Colonic mucosa (tissue), 4 donors: Measurements from ENCODE around the gene TMEM186. TPM values are rescaled to one million over a fixed set of nuclear protein-coding genes. Genes with fewer than 3 reads are reported as not detected.
"Not testable (repeated sequence)": the region's sequence is repeated elsewhere in the genome, so short reads cannot be mapped to it uniquely, and the experiment has no call there.

Experiments
- DNase-seq: peaks from one replicate; pipeline ENCODE4 v3.0.0-alpha.2; 2020
- H3K27ac ChIP-seq: fragments of 200-600 bp; one replicate; pipeline ENCODE4 v1.8.0; 2021
- H3K27me3 ChIP-seq: fragments of 200-600 bp; one replicate; pipeline ENCODE4 v1.8.0; 2021
- H3K36me3 ChIP-seq: fragments of 200-600 bp; one replicate; pipeline ENCODE4 v1.8.0; 2021
- H3K4me1 ChIP-seq: fragments of 200-600 bp; one replicate; pipeline ENCODE4 v1.8.0; 2021; ENCODE audit warnings: mild to moderate bottlenecking
- H3K4me3 ChIP-seq: fragments of 200-600 bp; one replicate; pipeline ENCODE4 v1.8.0; 2021
- H3K9ac ChIP-seq, 2 donors: one replicate each; pipeline ENCODE4 v1.7.0; 2013; ENCODE audit warnings: control low read depth in 2 of 2, low read depth in 2 of 2, low read length in 2 of 2
- H3K9me3 ChIP-seq: fragments of 200-600 bp; one replicate; pipeline ENCODE4 v1.8.0; 2021
- intact Hi-C: fragments of 100-400 bp; cut with DNase I; formaldehyde crosslinking; loops from one replicate; pipeline ENCODE4 v1.14.1; 2022
- total RNA-seq, 2 donors: library from RNA; stranded (reverse); fragmentation: NEBNext Ultra II Directional in 1 of 2; extraction: Animal tissue kit (Norgen Biotek cat#: 25700) in 1 of 2; gene quantifications; one replicate each; pipeline ENCODE4 v1.2.1, GENCODE V29; 2021
- TF ChIP-seq, protein P1 (sequence below): fragments of 200-600 bp; IDR thresholded peaks from one replicate; pipeline ENCODE4 v1.8.0; 2022; ENCODE audit warnings: antibody characterized with exemption, mild to moderate bottlenecking
- donor health status: healthy.
- donor health status: DM: no; HTN: no; CAD: no.
- donor health status: DM: no; HTN: no; CAD: no.

Gene TMEM186
- total RNA-seq, 2 donors from 2014 or later: 11.9 to 20.3 TPM

DNA sequence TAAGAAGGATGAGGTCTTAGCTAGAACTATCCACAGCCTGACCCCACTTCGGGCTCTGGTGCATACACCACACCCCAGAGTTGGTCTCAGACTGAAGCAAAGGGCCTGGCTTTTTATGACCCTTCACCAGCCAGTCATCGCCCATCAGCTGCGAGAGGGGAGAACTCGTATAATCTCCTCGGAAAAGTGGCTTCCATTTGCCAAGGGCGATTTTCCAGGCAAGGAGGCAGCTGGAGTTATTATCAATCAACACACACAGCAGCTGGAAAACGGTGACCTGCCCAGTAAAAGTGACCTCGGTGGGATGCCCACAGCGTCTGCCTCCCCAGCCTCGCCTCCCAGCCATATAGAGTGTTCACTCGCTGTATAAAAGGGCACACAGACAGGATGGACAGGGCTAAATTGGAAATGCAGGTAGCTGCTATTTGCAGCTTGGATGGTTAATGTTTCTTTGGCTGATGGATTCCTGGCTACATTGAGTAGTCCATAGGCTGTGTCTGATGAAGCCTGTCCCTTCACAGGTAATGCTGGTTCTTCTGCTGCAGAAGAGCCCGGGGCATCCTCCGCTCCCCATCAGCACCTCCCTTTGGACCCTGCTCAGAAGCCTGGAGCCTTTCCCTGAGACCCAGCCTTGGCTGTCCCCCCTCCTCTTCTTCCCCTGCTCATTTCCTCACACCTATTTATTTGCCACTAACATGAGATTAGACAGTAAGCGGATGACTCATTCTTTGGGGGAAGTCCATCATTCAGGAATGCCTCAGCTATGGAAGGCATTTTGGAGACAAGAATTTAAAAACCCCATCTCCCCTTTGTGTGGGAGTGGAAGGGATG, 45.7 kb downstream of the TMEM186 start:
- DNase-seq: no peak
- Histone ChIP-seq H3K27me3 (no peaks in the 10 kb centered on the region), H3K9ac (no peak overlapping the region), H3K4me1 (no peaks in the 10 kb centered on the region), H3K27ac (no peak overlapping the region), H3K36me3 (no peaks in the 10 kb centered on the region), H3K9me3 (no peaks in the 10 kb centered on the region), H3K4me3 (no peak overlapping the region)
- TF ChIP-seq, protein P1, sequence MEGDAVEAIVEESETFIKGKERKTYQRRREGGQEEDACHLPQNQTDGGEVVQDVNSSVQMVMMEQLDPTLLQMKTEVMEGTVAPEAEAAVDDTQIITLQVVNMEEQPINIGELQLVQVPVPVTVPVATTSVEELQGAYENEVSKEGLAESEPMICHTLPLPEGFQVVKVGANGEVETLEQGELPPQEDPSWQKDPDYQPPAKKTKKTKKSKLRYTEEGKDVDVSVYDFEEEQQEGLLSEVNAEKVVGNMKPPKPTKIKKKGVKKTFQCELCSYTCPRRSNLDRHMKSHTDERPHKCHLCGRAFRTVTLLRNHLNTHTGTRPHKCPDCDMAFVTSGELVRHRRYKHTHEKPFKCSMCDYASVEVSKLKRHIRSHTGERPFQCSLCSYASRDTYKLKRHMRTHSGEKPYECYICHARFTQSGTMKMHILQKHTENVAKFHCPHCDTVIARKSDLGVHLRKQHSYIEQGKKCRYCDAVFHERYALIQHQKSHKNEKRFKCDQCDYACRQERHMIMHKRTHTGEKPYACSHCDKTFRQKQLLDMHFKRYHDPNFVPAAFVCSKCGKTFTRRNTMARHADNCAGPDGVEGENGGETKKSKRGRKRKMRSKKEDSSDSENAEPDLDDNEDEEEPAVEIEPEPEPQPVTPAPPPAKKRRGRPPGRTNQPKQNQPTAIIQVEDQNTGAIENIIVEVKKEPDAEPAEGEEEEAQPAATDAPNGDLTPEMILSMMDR: no peak
- intact Hi-C loops: no loop called here

GRCh38 chr16:8748944-8749343, 48.5 kb downstream of the TMEM186 start:
- H3K27me3 ChIP-seq, intact Hi-C loops, DNase-seq, H3K36me3 ChIP-seq, H3K9me3 ChIP-seq, H3K4me1 ChIP-seq, H3K27ac ChIP-seq, H3K9ac ChIP-seq, H3K4me3 ChIP-seq: not testable (repeated sequence)

Other genes with a start within 250 kb of the TMEM186 start
- not detected for gene TMEM114, start 207.1 kb downstream of the TMEM186 start, total RNA-seq
- gene METTL22, start 175.9 kb downstream of the TMEM186 start, total RNA-seq: 10 to 100 TPM; 16.1 to 26.8 TPM
- 10 to 100 TPM; 12.9 to 25.6 TPM for gene ABAT, start 123.0 kb downstream of the TMEM186 start, total RNA-seq
- 10 to 100 TPM; 60.7 to 88.1 TPM for gene PMM2, start 200 bp upstream of the TMEM186 start, total RNA-seq
- gene CARHSP1, start 71.4 kb upstream of the TMEM186 start, total RNA-seq: 10 to 100 TPM; 75.7 to 77.9 TPM
- gene LITAFD, start 84.7 kb upstream of the TMEM186 start, total RNA-seq: not detected
- gene USP7, start 166.3 kb upstream of the TMEM186 start, total RNA-seq: 100 to 1,000 TPM; 147 to 176 TPM